GM19324 (cell line): ENCODE measurements around the gene PRMT1.

Source experiments
- ATAC-seq: cut with Tn5 transposase; IDR thresholded peaks from one replicate; pipeline ENCODE4 v1.9.1; 2021; ENCODE audit warnings: mild to moderate bottlenecking, moderate library complexity; ENCODE audit not compliant: unreplicated experiment, low FRiP score

The PRMT1 gene

GRCh38 chr19:49666120-49666444 is 11.0 kb upstream of the PRMT1 start:
- ATAC-seq = no peak

GRCh38 chr19:49667473-49667872 is 9.6 kb upstream of the PRMT1 start:
- no peak for ATAC-seq

GRCh38 chr19:49669516-49669915 is 7.6 kb upstream of the PRMT1 start:
- ATAC-seq = no peak

- ATAC-seq = no peak
Measured at GRCh38 chr19:49672131-49672919, 4.7 kb upstream of the PRMT1 start.

- peak; percentile 22 for ATAC-seq
Measured at GRCh38 chr19:49676136-49676783, 811 bp upstream of the PRMT1 start.

GRCh38 chr19:49676784-49677230 is 264 bp upstream of the PRMT1 start:
- ATAC-seq = peak; percentile 82

GRCh38 chr19:49677901-49678674 is 1.0 kb downstream of the PRMT1 start:
- no peak for ATAC-seq

- no peak for ATAC-seq
Measured at GRCh38 chr19:49678985-49679770, 2.1 kb downstream of the PRMT1 start.

GRCh38 chr19:49679771-49680413 is 2.8 kb downstream of the PRMT1 start:
- no peak for ATAC-seq

GRCh38 chr19:49680421-49681351 is 3.6 kb downstream of the PRMT1 start:
- ATAC-seq = no peak

GRCh38 chr19:49681830-49682229 is 4.8 kb downstream of the PRMT1 start:
- ATAC-seq = no peak

GRCh38 chr19:49682274-49682673 is 5.2 kb downstream of the PRMT1 start:
- ATAC-seq = no peak

- ATAC-seq = no peak
Measured at GRCh38 chr19:49683814-49684250, 6.8 kb downstream of the PRMT1 start.

- ATAC-seq = no peak
Measured at GRCh38 chr19:49684251-49684982, 7.3 kb downstream of the PRMT1 start.

- no peak for ATAC-seq
Measured at GRCh38 chr19:49684983-49685553, 8.0 kb downstream of the PRMT1 start.

GRCh38 chr19:49685845-49686332 is 8.8 kb downstream of the PRMT1 start:
- ATAC-seq = no peak

GRCh38 chr19:49686503-49687088 is 9.5 kb downstream of the PRMT1 start:
- no peak for ATAC-seq
